Endodermal cell (in vitro differentiated cells): Measurements from ENCODE around the gene ACRBP. TPM values are rescaled to one million over a fixed set of nuclear protein-coding genes. Genes with fewer than 3 reads are reported as not detected.
A peak's percentile ranks its signal among the peaks of the same experiment; 100 is the strongest.

Source experiments
- DNase-seq: peaks from one replicate; pipeline ENCODE4 v3.0.0-alpha.2; 2017
- H3K27ac ChIP-seq: 2 replicates; pipeline ENCODE4 v1.5.1; 2013; ENCODE audit warnings: mild to moderate bottlenecking, low read depth, low read length, moderate library complexity
- H3K27me3 ChIP-seq: 2 replicates; pipeline ENCODE4 v1.6.1; 2013; ENCODE audit warnings: mild to moderate bottlenecking, low read length, moderate library complexity; ENCODE audit not compliant: insufficient read depth, control insufficient read depth, poor library complexity, severe bottlenecking
- H3K36me3 ChIP-seq: 2 replicates; pipeline ENCODE4 v1.7.0; 2013; ENCODE audit warnings: mild to moderate bottlenecking, low read length, moderate library complexity; ENCODE audit not compliant: control insufficient read depth, insufficient read depth
- H3K4me1 ChIP-seq: one replicate; pipeline ENCODE4 v1.7.0; 2013; ENCODE audit warnings: low read length; ENCODE audit not compliant: control insufficient read depth, insufficient read depth
- H3K4me3 ChIP-seq: 2 replicates; pipeline ENCODE4 v1.5.1; 2013; ENCODE audit warnings: mild to moderate bottlenecking, low read length, moderate library complexity
- H3K9ac ChIP-seq: 2 replicates; pipeline ENCODE4 v1.6.1; 2013; ENCODE audit warnings: mild to moderate bottlenecking, low read length, moderate library complexity; ENCODE audit not compliant: poor library complexity, severe bottlenecking; ENCODE audit errors: extremely low read depth
- H3K9me3 ChIP-seq: 2 replicates; pipeline ENCODE4 v1.6.1; 2013; ENCODE audit warnings: mild to moderate bottlenecking, low read length, moderate library complexity; ENCODE audit not compliant: control insufficient read depth
- H3K27ac Mint-ChIP-seq: 2 replicates; pipeline ENCODE4 v1.8.0; 2020; ENCODE audit warnings: mixed read lengths
- H3K27me3 Mint-ChIP-seq: 2 replicates; pipeline ENCODE4 v1.8.0; 2021; ENCODE audit warnings: mild to moderate bottlenecking, mixed read lengths; ENCODE audit not compliant: insufficient read depth
- H3K36me3 Mint-ChIP-seq: 2 replicates; pipeline ENCODE4 v1.8.0; 2020; ENCODE audit warnings: low read depth, mixed read lengths
- H3K4me1 Mint-ChIP-seq: 2 replicates; pipeline ENCODE4 v1.8.0; 2020; ENCODE audit warnings: mixed read lengths
- H3K4me3 Mint-ChIP-seq: 2 replicates; pipeline ENCODE4 v1.8.0; 2020; ENCODE audit warnings: mild to moderate bottlenecking, moderate library complexity, mixed read lengths
- H3K9me3 Mint-ChIP-seq: 2 replicates; pipeline ENCODE4 v1.8.0; 2020; ENCODE audit warnings: mild to moderate bottlenecking, mixed read lengths
- CTCF ChIP-seq: fragments of 200-600 bp; sonication (generic); conservative IDR thresholded peaks from 2 replicates; pipeline ENCODE4 v1.5.0; 2021; ENCODE audit warnings: antibody characterized with exemption, mild to moderate bottlenecking
- WGBS, 2 experiments: methylation state at CpG; one replicate each; pipeline versions ENCODE4 v1.1.5 to v1.1.7; 2013; ENCODE audit warnings: missing lambda C conversion rate in 2 of 2, mixed read lengths in 1 of 2; ENCODE audit not compliant: insufficient coverage in 1 of 2, insufficient read length in 1 of 2; 5-methylcytosine and 5-hydroxymethylcytosine counted together
- total RNA-seq, 2 donors: library from RNA; stranded (reverse); fragmentation: NEBNext Ultra II Directional in 1 of 2; extraction: Animal tissue kit (Norgen Biotek cat#: 25700) in 1 of 2; gene quantifications; 2 replicates in 1 of 2; 3 replicates in 1 of 2; pipeline ENCODE4 v1.2.1, GENCODE V29; 2021

Gene ACRBP
- total RNA-seq, 2 donors from 2014 or later: 1.9 to 3.9 TPM

- no peak for TF ChIP-seq CTCF
- no peaks in the 10 kb centered on the region for H3K36me3 Mint-ChIP-seq
- no peaks in the 10 kb centered on the region for H3K9me3 Mint-ChIP-seq
- Histone ChIP-seq H3K27ac (no peak overlapping the region), H3K9ac (no peak overlapping the region), H3K9me3 (no peaks in the 10 kb centered on the region), H3K4me3 (no peak overlapping the region), H3K36me3 (no peaks in the 10 kb centered on the region), H3K4me1 (no peaks in the 10 kb centered on the region), H3K27me3 (no peaks in the 10 kb centered on the region)
- no peak overlapping the region for H3K4me3 Mint-ChIP-seq
- peaks cover 4% of the 10 kb centered on the region for H3K27me3 Mint-ChIP-seq
- H3K4me1 Mint-ChIP-seq: peaks cover 28% of the 10 kb centered on the region
- 71 to 100% methylated on average over 2 to 5 of the region's 5 CpGs for WGBS, 2 experiments
- no peak overlapping the region for H3K27ac Mint-ChIP-seq
- peak; percentile 26 for DNase-seq
Measured at GRCh38 chr12:6630736-6631135, 16.5 kb downstream of the ACRBP start.

- no peak overlapping the region for H3K9ac ChIP-seq
- peak; percentile 51 for DNase-seq
- H3K27me3 ChIP-seq: no peaks in the 10 kb centered on the region
- no peaks in the 10 kb centered on the region for H3K4me1 ChIP-seq
- Mint-ChIP-seq H3K36me3 (no peaks in the 10 kb centered on the region), H3K4me3 (no peak overlapping the region), H3K4me1 (peaks cover 17% of the 10 kb centered on the region), H3K27ac (no peak overlapping the region), H3K9me3 (no peaks in the 10 kb centered on the region), H3K27me3 (peaks cover 6% of the 10 kb centered on the region)
- no peak overlapping the region for H3K4me3 ChIP-seq
- no peaks in the 10 kb centered on the region for H3K9me3 ChIP-seq
- H3K36me3 ChIP-seq: no peaks in the 10 kb centered on the region
- TF ChIP-seq CTCF: no peak
- H3K27ac ChIP-seq: no peak overlapping the region
- 80 to 87% methylated on average over 3 to 7 of the region's 7 CpGs for WGBS, 2 experiments
Measured at GRCh38 chr12:6627616-6628015, 19.6 kb downstream of the ACRBP start.

GRCh38 chr12:6626654-6627283 is 20.5 kb downstream of the ACRBP start:
- 94 to 96% methylated on average over 4 to 8 of the region's 8 CpGs for WGBS, 2 experiments
- Mint-ChIP-seq H3K4me1 (peaks cover 10% of the 10 kb centered on the region), H3K9me3 (no peaks in the 10 kb centered on the region), H3K27ac (no peak overlapping the region), H3K36me3 (no peaks in the 10 kb centered on the region), H3K27me3 (peaks cover 6% of the 10 kb centered on the region), H3K4me3 (no peak overlapping the region)
- H3K27me3 ChIP-seq: no peaks in the 10 kb centered on the region
- no peak for TF ChIP-seq CTCF
- no peak overlapping the region for H3K27ac ChIP-seq
- H3K9ac ChIP-seq: no peak overlapping the region
- DNase-seq: no peak
- no peaks in the 10 kb centered on the region for H3K9me3 ChIP-seq
- no peaks in the 10 kb centered on the region for H3K36me3 ChIP-seq
- no peak overlapping the region for H3K4me3 ChIP-seq
- no peaks in the 10 kb centered on the region for H3K4me1 ChIP-seq
